Stimulated activated CD4-positive, alpha-beta T cell treated with anti-CD3 and anti-CD28 coated beads, Interleukin-15, amount 100 ng/mL, for 48 hours (primary cell): ENCODE measurements around the gene KRT9.
"Not testable (repeated sequence)": the region's sequence is repeated elsewhere in the genome, so short reads cannot be mapped to it uniquely, and the experiment has no call there.

ENCODE experiments used
- DNase-seq, 2 donors: peaks; one replicate each; pipeline ENCODE4 v3.0.0-alpha.2; 2020; ENCODE audit warnings: low read depth in 2 of 2

Gene KRT9

GRCh38 chr17:41602524-41602923 is 30.7 kb upstream of the KRT9 start:
- DNase-seq: no peak

- no peak for DNase-seq
Observed at GRCh38 chr17:41600318-41600717, 28.5 kb upstream of the KRT9 start.

GRCh38 chr17:41599680-41600079 is 27.8 kb upstream of the KRT9 start:
- no peak for DNase-seq

- no peak for DNase-seq
Observed at GRCh38 chr17:41595585-41595984, 23.7 kb upstream of the KRT9 start.

GRCh38 chr17:41594363-41594915 is 22.6 kb upstream of the KRT9 start:
- no peak for DNase-seq

- DNase-seq: no peak
Observed at GRCh38 chr17:41593306-41593981, 21.6 kb upstream of the KRT9 start.

GRCh38 chr17:41592601-41593305 is 20.9 kb upstream of the KRT9 start:
- DNase-seq: no peak

GRCh38 chr17:41589301-41589700 is 17.4 kb upstream of the KRT9 start:
- DNase-seq: no peak

GRCh38 chr17:41588126-41588810 is 16.4 kb upstream of the KRT9 start:
- no peak for DNase-seq

GRCh38 chr17:41586863-41587495 is 15.1 kb upstream of the KRT9 start, which contains the start of gene KRT14:
Gene KRT14 (minus strand): TSS chr17:41586895. CDS start chr17:41586834, 61 bp downstream.
- no peak for DNase-seq

GRCh38 chr17:41585301-41586056 is 13.6 kb upstream of the KRT9 start:
- no peak for DNase-seq

GRCh38 chr17:41584331-41584927 is 12.6 kb upstream of the KRT9 start:
- DNase-seq: not testable (repeated sequence)

- no peak for DNase-seq
Observed at GRCh38 chr17:41583137-41584127, 11.6 kb upstream of the KRT9 start.

- DNase-seq: not testable (repeated sequence)
Observed at GRCh38 chr17:41582061-41582968, 10.5 kb upstream of the KRT9 start.

- DNase-seq: no peak
Observed at GRCh38 chr17:41581366-41582060, 9.7 kb upstream of the KRT9 start.

- DNase-seq: no peak
Observed at GRCh38 chr17:41580687-41581365, 9.0 kb upstream of the KRT9 start.

- DNase-seq: no peak
Observed at GRCh38 chr17:41580244-41580575, 8.4 kb upstream of the KRT9 start.
